ENCODE measurements around the gene NGEF.

The NGEF gene

DNA sequence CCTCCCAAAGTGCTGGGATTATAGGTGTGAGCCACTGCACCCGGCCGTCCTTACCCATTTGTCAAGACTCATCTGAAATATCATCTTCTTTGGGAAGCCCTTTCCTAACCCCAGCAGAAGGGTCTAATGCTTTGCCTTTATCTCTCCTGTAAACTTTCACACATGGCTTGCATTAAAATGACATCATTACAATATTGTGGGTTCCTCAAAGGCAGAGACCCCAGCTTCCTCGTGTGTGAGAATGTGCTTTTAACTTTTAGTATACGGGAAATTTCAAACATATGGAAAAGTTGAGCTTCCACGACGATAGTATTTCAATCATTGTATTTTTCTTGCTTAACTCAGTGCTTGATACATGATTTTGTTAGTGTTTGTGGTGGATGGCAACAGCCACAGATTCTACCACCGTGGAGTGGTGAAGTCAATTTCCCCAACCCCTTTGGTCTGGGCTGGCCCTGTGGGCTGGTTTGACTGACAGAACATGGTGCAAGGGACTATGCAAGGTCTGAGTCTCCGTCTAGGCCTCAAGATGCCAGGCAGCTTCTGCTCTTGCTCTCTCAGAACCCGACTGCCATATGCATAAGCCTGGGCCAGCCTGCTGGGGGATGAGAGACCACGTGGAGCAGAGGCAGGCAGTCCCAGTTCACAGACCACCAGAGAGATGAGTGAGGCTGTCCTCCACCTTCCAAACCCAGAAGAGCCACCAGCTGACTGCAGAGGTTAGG is 39.9 kb downstream of the NGEF start:
- DNase-seq (ENCODE audit: extremely low read depth, low read depth), result no peak
- H3K4me3 ChIP-seq (replicated peaks; ENCODE audit: low read depth, low read length), result no peak overlapping the region
- no peak for TF ChIP-seq CTCF (IDR thresholded peaks at IDR 0.05; ENCODE audit: low read depth, low read length, missing control alignments)

DNA sequence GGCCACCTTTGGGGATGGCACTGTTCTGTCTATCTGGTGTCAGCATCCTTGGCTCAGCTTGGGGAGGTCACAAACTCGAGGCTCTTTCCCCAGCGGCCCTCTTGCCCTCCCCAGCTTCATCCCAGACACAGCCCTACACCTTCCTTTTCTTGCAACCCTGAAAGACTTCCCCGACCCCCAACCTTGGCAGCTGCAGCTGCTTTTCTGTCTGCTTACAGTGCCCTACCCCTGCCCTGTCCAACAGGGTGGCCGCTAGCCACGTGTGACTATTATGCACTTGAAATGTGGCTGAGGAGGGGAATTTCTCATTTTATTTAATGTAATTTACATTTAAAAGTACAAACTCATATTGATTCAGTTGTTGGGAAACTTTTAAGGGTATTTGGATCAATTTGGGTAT is 41.3 kb downstream of the NGEF start:
- no peak for DNase-seq (ENCODE audit: extremely low read depth, low read depth)
- no peak overlapping the region for H3K4me3 ChIP-seq (replicated peaks; ENCODE audit: low read depth, low read length)
- no peak for TF ChIP-seq CTCF (IDR thresholded peaks at IDR 0.05; ENCODE audit: low read depth, low read length, missing control alignments)

GRCh38 chr2:232970051-232970450 is 43.0 kb downstream of the NGEF start:
- no peak for DNase-seq (ENCODE audit: extremely low read depth, low read depth)
- H3K4me3 ChIP-seq (replicated peaks; ENCODE audit: low read depth, low read length), result no peak overlapping the region
- TF ChIP-seq CTCF (IDR thresholded peaks at IDR 0.05; ENCODE audit: low read depth, low read length, missing control alignments), result no peak

- H3K4me3 ChIP-seq (replicated peaks; ENCODE audit: low read depth, low read length), result no peak overlapping the region
- no peak for DNase-seq (ENCODE audit: extremely low read depth, low read depth)
- TF ChIP-seq CTCF (IDR thresholded peaks at IDR 0.05; ENCODE audit: low read depth, low read length, missing control alignments), result no peak
Measured at GRCh38 chr2:232967474-232967873, 45.6 kb downstream of the NGEF start.

GRCh38 chr2:232966122-232966521 is 46.9 kb downstream of the NGEF start:
- TF ChIP-seq CTCF (IDR thresholded peaks at IDR 0.05; ENCODE audit: low read depth, low read length, missing control alignments), result no peak
- no peak overlapping the region for H3K4me3 ChIP-seq (replicated peaks; ENCODE audit: low read depth, low read length)
- DNase-seq (ENCODE audit: extremely low read depth, low read depth), result no peak

GRCh38 chr2:232963913-232964312 is 49.1 kb downstream of the NGEF start:
- no peak for DNase-seq (ENCODE audit: extremely low read depth, low read depth)
- H3K4me3 ChIP-seq (replicated peaks; ENCODE audit: low read depth, low read length), result no peak overlapping the region
- no peak for TF ChIP-seq CTCF (IDR thresholded peaks at IDR 0.05; ENCODE audit: low read depth, low read length, missing control alignments)

DNA sequence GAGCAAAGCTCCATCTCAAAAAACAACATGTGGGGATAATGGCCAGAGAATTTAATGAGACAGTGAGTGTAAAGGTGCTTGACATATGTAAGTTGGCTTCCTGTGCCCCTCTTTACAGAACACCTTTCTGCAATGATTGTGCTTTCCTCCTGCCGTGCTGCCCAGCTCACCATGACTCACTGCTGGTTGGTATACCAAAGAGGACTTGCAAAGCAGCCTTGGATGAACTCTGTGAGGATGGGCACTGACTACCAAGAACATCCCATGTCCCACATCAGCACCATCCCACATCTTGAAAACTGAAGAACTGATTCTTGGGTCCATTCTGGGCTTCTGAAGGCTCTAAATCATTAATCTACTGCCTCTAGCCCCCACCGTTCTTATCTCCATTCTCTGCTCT is 52.2 kb downstream of the NGEF start:
- no peak for TF ChIP-seq CTCF (IDR thresholded peaks at IDR 0.05; ENCODE audit: low read depth, low read length, missing control alignments)
- DNase-seq (ENCODE audit: extremely low read depth, low read depth), result no peak
- no peak overlapping the region for H3K4me3 ChIP-seq (replicated peaks; ENCODE audit: low read depth, low read length)
